IMR-90 (cell line): Measurements from ENCODE around the gene ZNF862. TPM values are rescaled to one million over a fixed set of nuclear protein-coding genes. Genes with fewer than 3 reads are reported as not detected.

Source experiments
- ATAC-seq: fragments of 200-7000 bp; cut with Tn5 transposase; 2 replicates; pipeline ENCODE4 v1.9.1; 2020; ENCODE audit warnings: low read depth, mild to moderate bottlenecking, moderate library complexity
- BruUV-seq: library from RNA; stranded (reverse); fragments of 400-500 nt; replicated peaks from 2 replicates; lab custom pipeline; 2021; lab: Mats Ljungman, UMichigan
- CTCF ChIA-PET: fragments of 300-600 bp; formaldehyde crosslinking; extraction: SDS; loops from one replicate; lab custom pipeline; 2021; ENCODE audit warnings: antibody characterized with exemption; lab: Yijun Ruan, JAX
- POLR2A ChIA-PET: fragments of 300-600 bp; sonication (Branson Sonifier 250); formaldehyde crosslinking; loops from one replicate; lab custom pipeline; 2022; ENCODE audit warnings: antibody characterized with exemption; ENCODE audit not compliant: unreplicated experiment; lab: Charles Lee
- DNase-seq: peaks from one replicate; pipeline ENCODE4 v3.0.0; 2013
- H2AFZ ChIP-seq: replicated peaks from 2 replicates; pipeline ENCODE3; 2013; ENCODE audit warnings: low read length, mild to moderate bottlenecking; ENCODE audit not compliant: poor library complexity
- H2AK5ac ChIP-seq: 2 replicates; pipeline ENCODE4 v1.6.1; 2013; ENCODE audit warnings: low read depth, low read length, inconsistent platforms
- H2AK9ac ChIP-seq: replicated peaks from 2 replicates; pipeline ENCODE3; 2013; ENCODE audit warnings: mild to moderate bottlenecking, low read depth, low read length, moderate library complexity; ENCODE audit not compliant: poor library complexity
- H2BK120ac ChIP-seq: 2 replicates; pipeline ENCODE4 v1.6.1; 2013; ENCODE audit warnings: low read depth, low read length, inconsistent platforms
- H2BK15ac ChIP-seq: 3 replicates; pipeline ENCODE4 v1.6.1; 2013; ENCODE audit warnings: low read depth, low read length, inconsistent platforms
- H2BK20ac ChIP-seq: 2 replicates; pipeline ENCODE4 v1.6.1; 2013; ENCODE audit warnings: low read depth, mild to moderate bottlenecking, inconsistent platforms, low read length, moderate library complexity
- H2BK5ac ChIP-seq: 2 replicates; pipeline ENCODE4 v1.6.1; 2013; ENCODE audit warnings: mild to moderate bottlenecking, low read depth, low read length, inconsistent platforms; ENCODE audit not compliant: poor library complexity, severe bottlenecking
- H3K14ac ChIP-seq: replicated peaks from 2 replicates; pipeline ENCODE4 v1.6.1; 2013; ENCODE audit warnings: low read depth, low read length, inconsistent platforms
- H3K18ac ChIP-seq: 2 replicates; pipeline ENCODE4 v1.6.1; 2013; ENCODE audit warnings: low read depth, low read length, control low read depth
- H3K23ac ChIP-seq: 2 replicates; pipeline ENCODE4 v1.6.1; 2013; ENCODE audit warnings: low read depth, low read length, inconsistent platforms
- H3K27ac ChIP-seq: 2 replicates; pipeline ENCODE4 v1.5.1; 2013; ENCODE audit warnings: mild to moderate bottlenecking, control low read depth, low read length; ENCODE audit not compliant: insufficient read depth
- H3K27me3 ChIP-seq: 2 replicates; pipeline ENCODE4 v1.6.1; 2013; ENCODE audit warnings: low read length; ENCODE audit not compliant: control insufficient read depth, insufficient read depth
- H3K36me3 ChIP-seq: 2 replicates; pipeline ENCODE4 v1.6.1; 2013; ENCODE audit warnings: low read length, mixed read lengths; ENCODE audit not compliant: control insufficient read depth, insufficient read depth
- H3K4ac ChIP-seq: 2 replicates; pipeline ENCODE4 v1.6.1; 2013; ENCODE audit warnings: low read depth, low read length, inconsistent platforms
- H3K4me1 ChIP-seq: 2 replicates; pipeline ENCODE4 v1.6.1; 2013; ENCODE audit warnings: low read length, mixed read lengths; ENCODE audit not compliant: control insufficient read depth, insufficient read depth
- H3K4me2 ChIP-seq: 2 replicates; pipeline ENCODE4 v1.6.1; 2013; ENCODE audit warnings: low read depth, mild to moderate bottlenecking, control low read depth, low read length, moderate library complexity
- H3K4me3 ChIP-seq: 2 replicates; pipeline ENCODE4 v1.5.1; 2013; ENCODE audit warnings: low read depth, mild to moderate bottlenecking, control low read depth, low read length, moderate library complexity; ENCODE audit not compliant: insufficient read depth
- H3K56ac ChIP-seq: 2 replicates; pipeline ENCODE4 v1.6.1; 2013; ENCODE audit warnings: low read length, inconsistent platforms; ENCODE audit not compliant: insufficient read depth; ENCODE audit errors: extremely low read depth
- H3K79me1 ChIP-seq, 2 experiments: 2 replicates each; pipeline ENCODE4 v1.6.1; 2013; ENCODE audit warnings: low read length in 2 of 2, inconsistent platforms in 1 of 2, low read depth in 1 of 2
- H3K9ac ChIP-seq: 2 replicates; pipeline ENCODE4 v1.6.1; 2013; ENCODE audit warnings: low read depth, low read length, control low read depth
- H3K9me1 ChIP-seq: 2 replicates; pipeline ENCODE4 v1.6.1; 2013; ENCODE audit warnings: low read length, inconsistent platforms; ENCODE audit not compliant: insufficient read depth
- H3K9me3 ChIP-seq: 2 replicates; pipeline ENCODE4 v1.6.1; 2013; ENCODE audit warnings: low read length; ENCODE audit not compliant: control insufficient read depth, insufficient read depth
- H4K20me1 ChIP-seq: 2 replicates; pipeline ENCODE4 v1.6.1; 2013; ENCODE audit warnings: low read length, inconsistent platforms; ENCODE audit not compliant: insufficient read depth
- H4K5ac ChIP-seq: 2 replicates; pipeline ENCODE4 v1.6.1; 2013; ENCODE audit warnings: mild to moderate bottlenecking, low read depth, low read length, control low read depth
- H4K8ac ChIP-seq, 2 experiments: 2 replicates each; pipeline ENCODE4 v1.6.1; 2013; ENCODE audit warnings: low read depth in 2 of 2, low read length in 2 of 2, control low read depth in 1 of 2, inconsistent platforms in 1 of 2
- H4K91ac ChIP-seq: 2 replicates; pipeline ENCODE4 v1.6.1; 2013; ENCODE audit warnings: low read depth, low read length, inconsistent platforms; ENCODE audit not compliant: insufficient read depth
- FOS ChIP-seq: fragments of 150-350 bp; IDR thresholded peaks from 2 replicates; pipeline ENCODE4 v1.6.1; 2016; ENCODE audit warnings: low read depth, low read length
- MAFK ChIP-seq: IDR thresholded peaks from 2 replicates; pipeline ENCODE4 v1.6.1; 2012; ENCODE audit warnings: low read depth, low read length, improper control_type of control experiment
- MAZ ChIP-seq: IDR thresholded peaks from 2 replicates; pipeline ENCODE4 v1.6.1; 2012; ENCODE audit warnings: low read depth, mild to moderate bottlenecking, low read length, improper control_type of control experiment, moderate library complexity, borderline replicate concordance
- WGBS, 2 experiments: methylation state at CpG; one replicate each; pipeline versions ENCODE4 v1.1.5 to v1.1.7; 2013; ENCODE audit warnings: missing lambda C conversion rate in 2 of 2; ENCODE audit not compliant: insufficient read length in 1 of 2; ENCODE audit errors: extremely low coverage in 2 of 2; 5-methylcytosine and 5-hydroxymethylcytosine counted together
- dilution Hi-C: fragments of 300-500 bp; cut with HindIII; formaldehyde crosslinking; loops from one replicate; pipeline ENCODE4 v1.14.3; 2018; ENCODE audit warnings: low sequenced_read_pairs; ENCODE audit not compliant: unreplicated experiment
- in situ Hi-C: fragments of 300-500 bp; cut with MboI; formaldehyde crosslinking; loops from 3 replicates; pipeline ENCODE4 v1.14.3; 2019; ENCODE audit warnings: low sequenced_read_pairs, inconsistent platforms, mixed read lengths
- intact Hi-C: fragments of 100-400 bp; cut with micrococcal nuclease; formaldehyde crosslinking; loops from 2 replicates; pipeline ENCODE4 v1.10.0; 2022
- polyA plus RNA-seq, 3 experiments: library from polyadenylated mRNA; depleted of rRNA; stranded (reverse); fragments of >200 nt; gene quantifications; 2 replicates each; pipeline ENCODE4 v1.2.3, GENCODE V29; 2012; ENCODE audit warnings: low replicate concordance in 1 of 3
- total RNA-seq: library from RNA; depleted of rRNA; stranded (reverse); fragments of >200 nt; gene quantifications from 2 replicates; pipeline ENCODE4 v1.2.3, GENCODE V29; 2012

Gene ZNF862
- total and polyA plus RNA-seq, 2 of the 4 experiments (the other 2 are of a cell fraction): 5.9 to 10.8 TPM

DNA sequence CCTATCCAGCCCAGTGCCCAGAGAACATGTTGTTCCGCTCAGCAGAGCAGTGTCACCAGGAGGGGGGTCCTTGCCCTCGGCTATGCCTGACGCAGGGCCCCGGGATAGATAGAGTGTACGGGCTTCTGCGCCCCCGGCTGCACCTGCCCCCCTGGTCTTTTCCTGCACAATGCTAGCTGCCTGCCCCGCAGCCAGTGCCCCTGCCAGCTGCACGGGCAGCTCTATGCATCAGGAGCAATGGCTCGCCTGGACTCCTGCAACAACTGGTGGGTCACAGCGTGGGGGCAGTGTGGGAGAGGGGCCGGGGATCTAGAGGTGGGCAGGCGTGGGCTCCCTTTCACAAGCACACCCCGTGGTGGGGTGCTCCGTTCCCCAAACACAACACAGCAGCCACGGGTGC is 31.4 kb upstream of the ZNF862 start:
- intact Hi-C loops: no loop called here
- H4K5ac ChIP-seq: no peak overlapping the region
- CTCF ChIA-PET: interaction anchor here (0.6 to 1.2 kb wide), 2 partner anchors 8 to 22 kb away, joined by 3 to 4 read pairs; no protein-coding TSS in a partner anchor
- no peaks in the 10 kb centered on the region for H4K20me1 ChIP-seq
- H2AK9ac ChIP-seq: no peak overlapping the region
- WGBS, 2 experiments: 68% methylated on average over 7 of the region's 16 CpGs; no CpG with 5 or more reads in 1 of the 2 experiments
- H2BK20ac ChIP-seq: no peak overlapping the region
- no peak overlapping the region for H3K56ac ChIP-seq
- BruUV-seq: no TSS peak
- dilution Hi-C loops: no loop called here
- H2AFZ ChIP-seq: no peak overlapping the region
- H4K91ac ChIP-seq: no peak overlapping the region
- no peaks in the 10 kb centered on the region for H3K9me1 ChIP-seq
- no peak for TF ChIP-seq FOS
- TF ChIP-seq MAZ: no peak
- TF ChIP-seq MAFK: no peak
- no peaks in the 10 kb centered on the region for H3K4me1 ChIP-seq
- H3K14ac ChIP-seq: no peak overlapping the region
- in situ Hi-C loops: no loop called here
- DNase-seq (no peak), ATAC-seq (no peak)
- no peak overlapping the region for H3K27ac ChIP-seq
- H3K4ac ChIP-seq: no peak overlapping the region
- no peak overlapping the region for H3K9ac ChIP-seq
- H3K4me3 ChIP-seq: no peak overlapping the region
- no peak overlapping the region for H2AK5ac ChIP-seq
- H3K4me2 ChIP-seq: no peak overlapping the region
- no peak overlapping the region for H2BK5ac ChIP-seq
- H3K79me1 ChIP-seq: no peaks in the 10 kb centered on the region
- H4K8ac ChIP-seq: no peak overlapping the region
- no peak overlapping the region for H3K23ac ChIP-seq
- POLR2A ChIA-PET: no interaction called here
- H3K18ac ChIP-seq: no peak overlapping the region
- H3K27me3 ChIP-seq: peaks cover 15% of the 10 kb centered on the region
- H2BK15ac ChIP-seq: no peak overlapping the region
- no peaks in the 10 kb centered on the region for H3K9me3 ChIP-seq
- no peaks in the 10 kb centered on the region for H3K36me3 ChIP-seq
- H2BK120ac ChIP-seq: no peak overlapping the region
